PC-3 (cell line): ENCODE results near the gene SF3A1. TPM values are rescaled to one million over a fixed set of nuclear protein-coding genes. Genes with fewer than 3 reads are reported as not detected.

Experiments used
- ATAC-seq: fragments of 200-7000 bp; cut with Tn5 transposase; 2 replicates; pipeline ENCODE4 v1.9.1; 2020; ENCODE audit warnings: mild to moderate bottlenecking, moderate library complexity
- BruUV-seq: library from RNA; stranded (reverse); fragments of 400-500 nt; replicated peaks from 2 replicates; lab custom pipeline; 2021; lab: Mats Ljungman, UMichigan
- CTCF ChIA-PET: fragments of 300-600 bp; sonication (Branson Sonifier 250); formaldehyde crosslinking; loops from one replicate; lab custom pipeline; 2022; ENCODE audit warnings: antibody characterized with exemption; lab: Charles Lee
- POLR2A ChIA-PET: fragments of 300-600 bp; sonication (Branson Sonifier 250); formaldehyde crosslinking; loops from one replicate; lab custom pipeline; 2022; ENCODE audit warnings: antibody characterized with exemption; ENCODE audit not compliant: unreplicated experiment; lab: Charles Lee
- DNase-seq: peaks from one replicate; pipeline ENCODE4 v3.0.0-alpha.2; 2015
- H2AFZ ChIP-seq: fragments of 300-600 bp; sonication (generic); 2 replicates; pipeline ENCODE4 v1.6.0; 2016; ENCODE audit warnings: antibody characterized with exemption, low read length
- H3F3A ChIP-seq: fragments of 300-600 bp; sonication (generic); one replicate; pipeline ENCODE4 v1.6.0; 2017; ENCODE audit warnings: antibody characterized with exemption, low read length, control low read depth, mild to moderate bottlenecking; ENCODE audit not compliant: unreplicated experiment
- H3K27ac ChIP-seq: fragments of 300-600 bp; sonication (generic); 2 replicates; pipeline ENCODE4 v1.5.1; 2016; ENCODE audit warnings: mild to moderate bottlenecking, low read length
- H3K27me3 ChIP-seq: fragments of 300-600 bp; sonication (generic); 2 replicates; pipeline ENCODE4 v1.6.1; 2016; ENCODE audit warnings: low read length, mixed read lengths
- H3K36me3 ChIP-seq: fragments of 300-600 bp; sonication (generic); 2 replicates; pipeline ENCODE4 v1.6.1; 2016; ENCODE audit warnings: low read depth, mixed run types, low read length, mixed read lengths
- H3K4me1 ChIP-seq: fragments of 300-600 bp; sonication (generic); 2 replicates; pipeline ENCODE4 v1.5.1; 2016; ENCODE audit warnings: low read length; ENCODE audit not compliant: insufficient read depth
- H3K4me2 ChIP-seq: fragments of 300-600 bp; sonication (generic); 2 replicates; pipeline ENCODE4 v1.6.0; 2016; ENCODE audit warnings: low read length
- H3K4me3 ChIP-seq: fragments of 300-600 bp; sonication (generic); 2 replicates; pipeline ENCODE4 v1.5.1; 2016; ENCODE audit warnings: mild to moderate bottlenecking, low read length, mixed read lengths
- H3K79me2 ChIP-seq: fragments of 300-600 bp; sonication (generic); 2 replicates; pipeline ENCODE4 v1.6.1; 2017; ENCODE audit warnings: low read length, mixed read lengths
- H3K9ac ChIP-seq: fragments of 300-600 bp; sonication (generic); 2 replicates; pipeline ENCODE4 v1.6.0; 2016; ENCODE audit warnings: mild to moderate bottlenecking, low read length
- H3K9me2 ChIP-seq: fragments of 300-600 bp; sonication (generic); replicated peaks from 2 replicates; pipeline ENCODE4 v1.6.1; 2016; ENCODE audit warnings: mixed run types, low read length, mixed read lengths
- H3K9me3 ChIP-seq: fragments of 300-600 bp; sonication (generic); 2 replicates; pipeline ENCODE4 v1.6.1; 2016; ENCODE audit warnings: low read length, mixed read lengths
- H4K20me1 ChIP-seq: fragments of 300-600 bp; sonication (generic); 2 replicates; pipeline ENCODE4 v1.6.1; 2016; ENCODE audit warnings: low read length, mixed read lengths
- EZH2 ChIP-seq: fragments of 300-600 bp; sonication (generic); IDR thresholded peaks from one replicate; pipeline ENCODE4 v1.6.1; 2017; ENCODE audit warnings: antibody characterized with exemption, mild to moderate bottlenecking, low read length; ENCODE audit not compliant: unreplicated experiment
- EZH2phosphoT487 ChIP-seq: fragments of 300-600 bp; sonication (generic); IDR thresholded peaks from 2 replicates; pipeline ENCODE4 v1.6.1; 2018; ENCODE audit warnings: mild to moderate bottlenecking, antibody characterized with exemption, low read length, borderline replicate concordance
- intact Hi-C: fragments of 100-400 bp; cut with micrococcal nuclease; formaldehyde crosslinking; loops from 2 replicates; pipeline ENCODE4 v1.9.0; 2023
- total RNA-seq: library from RNA; depleted of rRNA; stranded (reverse); fragments of >200 nt; gene quantifications from 2 replicates; pipeline ENCODE4 v1.2.3, GENCODE V29; 2014
- TF ChIP-seq, protein P1 (sequence below): fragments of 300-600 bp; sonication (generic); conservative IDR thresholded peaks from 2 replicates; pipeline ENCODE4 v1.5.1; 2017; ENCODE audit warnings: antibody characterized with exemption, low read depth, mild to moderate bottlenecking, low read length

Gene SF3A1
- total RNA-seq, 1 experiment from 2014 or later: 59.2 TPM

DNA sequence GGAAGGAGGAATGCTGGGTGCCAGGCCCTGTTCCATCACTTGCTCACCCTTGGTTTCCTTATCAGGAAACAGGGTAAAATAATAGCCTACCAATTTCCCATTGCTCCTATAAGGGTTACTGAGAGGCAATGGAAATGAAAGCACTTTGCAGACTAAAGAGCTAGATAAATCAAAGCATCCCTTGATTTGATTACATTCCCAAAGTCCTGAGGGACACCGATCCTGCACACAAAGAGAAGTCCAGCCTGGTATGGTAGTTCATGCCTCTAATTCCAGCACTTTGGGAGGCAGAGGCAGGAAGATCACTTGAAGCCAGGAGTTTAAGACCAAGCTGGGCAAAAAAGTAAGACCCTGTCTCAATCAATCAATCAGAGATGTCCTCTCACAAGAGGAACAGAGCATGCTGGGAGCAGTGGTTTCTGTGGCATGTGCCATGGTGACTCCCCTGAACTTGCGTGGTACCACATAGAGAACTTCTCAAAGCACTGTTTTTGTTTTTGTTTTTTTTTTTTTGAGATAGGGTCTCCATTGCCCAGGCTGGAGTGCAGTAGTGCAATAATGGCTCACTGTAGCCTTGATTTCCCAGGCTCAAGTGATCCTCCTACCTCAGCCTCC lies 40.6 kb downstream of the SF3A1 start:
- Histone ChIP-seq H3K79me2 (peaks cover 60% of the 10 kb centered on the region), H3F3A (no peaks in the 10 kb centered on the region), H3K27ac (no peak overlapping the region), H3K4me3 (no peak overlapping the region), H3K9ac (no peak overlapping the region), H3K9me3 (no peaks in the 10 kb centered on the region), H4K20me1 (no peaks in the 10 kb centered on the region), H3K4me1 (peaks cover 35% of the 10 kb centered on the region), H3K36me3 (no peaks in the 10 kb centered on the region), H2AFZ (no peak overlapping the region), H3K27me3 (no peaks in the 10 kb centered on the region), H3K4me2 (no peak overlapping the region), H3K9me2 (no peaks in the 10 kb centered on the region)
- DNase-seq: no peak
- no TSS peak for BruUV-seq
- TF ChIP-seq, protein P1, sequence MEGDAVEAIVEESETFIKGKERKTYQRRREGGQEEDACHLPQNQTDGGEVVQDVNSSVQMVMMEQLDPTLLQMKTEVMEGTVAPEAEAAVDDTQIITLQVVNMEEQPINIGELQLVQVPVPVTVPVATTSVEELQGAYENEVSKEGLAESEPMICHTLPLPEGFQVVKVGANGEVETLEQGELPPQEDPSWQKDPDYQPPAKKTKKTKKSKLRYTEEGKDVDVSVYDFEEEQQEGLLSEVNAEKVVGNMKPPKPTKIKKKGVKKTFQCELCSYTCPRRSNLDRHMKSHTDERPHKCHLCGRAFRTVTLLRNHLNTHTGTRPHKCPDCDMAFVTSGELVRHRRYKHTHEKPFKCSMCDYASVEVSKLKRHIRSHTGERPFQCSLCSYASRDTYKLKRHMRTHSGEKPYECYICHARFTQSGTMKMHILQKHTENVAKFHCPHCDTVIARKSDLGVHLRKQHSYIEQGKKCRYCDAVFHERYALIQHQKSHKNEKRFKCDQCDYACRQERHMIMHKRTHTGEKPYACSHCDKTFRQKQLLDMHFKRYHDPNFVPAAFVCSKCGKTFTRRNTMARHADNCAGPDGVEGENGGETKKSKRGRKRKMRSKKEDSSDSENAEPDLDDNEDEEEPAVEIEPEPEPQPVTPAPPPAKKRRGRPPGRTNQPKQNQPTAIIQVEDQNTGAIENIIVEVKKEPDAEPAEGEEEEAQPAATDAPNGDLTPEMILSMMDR: no peak
- TF ChIP-seq EZH2 (no peak), EZH2phosphoT487 (no peak)
- ChIA-PET POLR2A (no interaction called here), CTCF (no interaction called here)
- ATAC-seq: no peak
- intact Hi-C loops: no loop called here

- H3K79me2 ChIP-seq: peaks cover 60% of the 10 kb centered on the region
- H2AFZ ChIP-seq: no peak overlapping the region
- H3K27ac ChIP-seq: no peak overlapping the region
- H3K27me3 ChIP-seq: no peaks in the 10 kb centered on the region
- H3K9me3 ChIP-seq: no peaks in the 10 kb centered on the region
- H4K20me1 ChIP-seq: no peaks in the 10 kb centered on the region
- TF ChIP-seq, protein P1: no peak
- TF ChIP-seq EZH2 (no peak), EZH2phosphoT487 (no peak)
- H3K4me2 ChIP-seq: no peak overlapping the region
- no peak overlapping the region for H3K9ac ChIP-seq
- peaks cover 45% of the 10 kb centered on the region for H3K4me1 ChIP-seq
- intact Hi-C loops: no loop called here
- no peaks in the 10 kb centered on the region for H3F3A ChIP-seq
- BruUV-seq: no TSS peak
- ChIA-PET CTCF (no interaction called here), POLR2A (no interaction called here)
- DNase-seq (no peak), ATAC-seq (no peak)
- H3K36me3 ChIP-seq: no peaks in the 10 kb centered on the region
- no peak overlapping the region for H3K4me3 ChIP-seq
- no peaks in the 10 kb centered on the region for H3K9me2 ChIP-seq
Measured at GRCh38 chr22:30314915-30315314, 41.8 kb downstream of the SF3A1 start.

- ChIA-PET CTCF (no interaction called here), POLR2A (interaction anchor here (0.7 kb wide), 1 partner anchor 986 kb away, joined by 31 read pairs; no protein-coding TSS in a partner anchor)
- Histone ChIP-seq H3K9me2 (no peaks in the 10 kb centered on the region), H3K4me1 (peaks cover 45% of the 10 kb centered on the region), H3K4me2 (no peak overlapping the region), H2AFZ (no peak overlapping the region), H3K9ac (no peak overlapping the region), H3K79me2 (peaks cover 59% of the 10 kb centered on the region), H3K4me3 (no peak overlapping the region), H3K36me3 (no peaks in the 10 kb centered on the region), H3F3A (no peaks in the 10 kb centered on the region), H3K9me3 (no peaks in the 10 kb centered on the region), H4K20me1 (no peaks in the 10 kb centered on the region), H3K27ac (peak overlapping the region; percentile 35), H3K27me3 (no peaks in the 10 kb centered on the region)
- BruUV-seq: no TSS peak
- intact Hi-C loops: no loop called here
- DNase-seq (peak; percentile 49), ATAC-seq (no peak; the same call in 1 of the 2 replicates)
- TF ChIP-seq, protein P1: no peak
- TF ChIP-seq EZH2 (no peak), EZH2phosphoT487 (no peak)
Measured at GRCh38 chr22:30313527-30314363, 42.9 kb downstream of the SF3A1 start.
